ENCODE data around the gene PSMF1. TPM values are rescaled to one million over a fixed set of nuclear protein-coding genes. Genes with fewer than 3 reads are reported as not detected.

PSMF1 gene
- total and polyA plus RNA-seq, 9 of the 15 experiments (the other 6 are each of a cell fraction or from before 2014, with no cell fraction given), result 8.5 to 192 (median 33.2) TPM

- TF ChIP-seq SRSF1 (IDR thresholded peaks at IDR 0.05; ENCODE audit: low read depth, low read length) (no peak), NCOR1 (IDR thresholded peaks at IDR 0.05) (peak; percentile 82), ZBTB33 (CRISPR knock-in tag; IDR thresholded peaks at IDR 0.05) (no peak), ZNF253 (CRISPR knock-in tag; conservative IDR thresholded peaks at IDR 0.05) (no peak), DDX20 (tag; IDR thresholded peaks at IDR 0.05; ENCODE audit: low read depth) (no peak), ZFP36 (IDR thresholded peaks at IDR 0.05; ENCODE audit: low read depth, low read length, partially characterized antibody) (no peak), SETDB1 (IDR thresholded peaks at IDR 0.05; ENCODE audit: low read length) (no peak), ZNF263 (CRISPR knock-in tag; IDR thresholded peaks at IDR 0.05; ENCODE audit: borderline replicate concordance) (no peak), CREB3 (tag; conservative IDR thresholded peaks at IDR 0.05; ENCODE audit: low read depth) (no peak), ZNF212 (CRISPR knock-in tag; IDR thresholded peaks at IDR 0.05) (no peak), ZNF407 (IDR thresholded peaks at IDR 0.05; ENCODE audit: low read depth) (no peak), MAFF (IDR thresholded peaks at IDR 0.05; ENCODE audit: low read length) (no peak), ETV6 (IDR thresholded peaks at IDR 0.05; ENCODE audit: borderline replicate concordance in 1 of 2, low read depth in 2 of 2, low read length in 1 of 2) (no peak), ETV6 (CRISPR knock-in tag; IDR thresholded peaks at IDR 0.05; ENCODE audit: borderline replicate concordance) (no peak), SMARCE1 (IDR thresholded peaks at IDR 0.05) (0 out of 2 replicates have a peak, but pooled peaks have one; percentile 32), ZNF77 (CRISPR knock-in tag; IDR thresholded peaks at IDR 0.05) (no peak), TAF9B (IDR thresholded peaks at IDR 0.05; ENCODE audit: partially characterized antibody) (no peak)
Observed at GRCh38 chr20:1122388-1123315, 4.2 kb downstream of the PSMF1 start (continued).
